Esophagus muscularis mucosa (tissue), 4 donors: ENCODE results near the gene NELFB. TPM values are rescaled to one million over a fixed set of nuclear protein-coding genes. Genes with fewer than 3 reads are reported as not detected.

Source experiments
- DNase-seq: peaks from one replicate; pipeline ENCODE4 v3.0.0-alpha.2; 2017; ENCODE audit errors: extremely low spot score
- H3K27ac ChIP-seq, 4 donors: fragments of 200-600 bp; sonication (generic); replicated peaks in 1 of 4; 1 replicate in 3 of 4; 2 replicates in 1 of 4; pipeline ENCODE4 v1.5.1; 2016 to 2019; ENCODE audit warnings: mild to moderate bottlenecking in 1 of 4
- H3K27me3 ChIP-seq, 4 donors: fragments of 200-600 bp; sonication (generic); one replicate each; pipeline versions ENCODE4 v1.5.1 to v1.6.0; 2016 to 2019
- H3K36me3 ChIP-seq, 4 donors: fragments of 200-600 bp; sonication (generic); one replicate each; pipeline ENCODE4 v1.5.1; 2016 to 2019
- H3K4me1 ChIP-seq, 4 donors: fragments of 200-600 bp; sonication (generic); one replicate each; pipeline ENCODE4 v1.5.1; 2016 to 2019
- H3K4me3 ChIP-seq, 4 donors: fragments of 200-600 bp; sonication (generic); 1 replicate in 2 of 4; 2 replicates in 2 of 4; pipeline ENCODE4 v1.5.1; 2016 to 2019; ENCODE audit warnings: mild to moderate bottlenecking in 4 of 4, moderate library complexity in 1 of 4
- H3K9me3 ChIP-seq, 4 donors: fragments of 200-600 bp; sonication (generic); 1 replicate in 3 of 4; 2 replicates in 1 of 4; pipeline ENCODE4 v1.5.1; 2016 to 2019
- EP300 ChIP-seq: sonication (generic); formaldehyde crosslinking; IDR thresholded peaks from one replicate; pipeline ENCODE4 v1.6.1; 2017; ENCODE audit warnings: antibody characterized with exemption
- POLR2A ChIP-seq: fragments of 450-650 bp; IDR thresholded peaks from one replicate; pipeline ENCODE4 v1.6.1; 2017; ENCODE audit warnings: antibody characterized with exemption, moderate library complexity, mild to moderate bottlenecking, low read depth
- POLR2AphosphoS5 ChIP-seq, 2 donors: sonication (generic); formaldehyde crosslinking; IDR thresholded peaks; one replicate each; pipeline ENCODE4 v1.6.1; 2017; ENCODE audit warnings: antibody characterized with exemption in 2 of 2
- WGBS: methylation state at CpG from one replicate; pipeline ENCODE4 v1.1.5; 2018; 5-methylcytosine and 5-hydroxymethylcytosine counted together
- intact Hi-C: fragments of 100-400 bp; cut with DNase I; formaldehyde crosslinking; loops from one replicate; pipeline ENCODE4 v1.15.1; 2023
- total RNA-seq, 4 donors: library from RNA; depleted of rRNA; stranded (reverse); fragments of >200 nt; gene quantifications; one replicate each; pipeline versions ENCODE4 v1.1.0 to v1.2.1, GENCODE V29; 2016
- TF ChIP-seq, protein P1 (sequence below), 3 experiments: fragments of 200-600 bp in 2 of 3; fragments of 450-650 bp in 1 of 3; sonication (generic) in 2 of 3; IDR thresholded peaks; one replicate each; pipeline ENCODE4 v1.5.1; 2017 to 2019; ENCODE audit warnings: antibody characterized with exemption in 3 of 3, mild to moderate bottlenecking in 2 of 3, moderate library complexity in 1 of 3

The NELFB gene
- total RNA-seq, 4 donors from 2014 or later = 26.6 to 73.2 (median 48.8) TPM

DNA sequence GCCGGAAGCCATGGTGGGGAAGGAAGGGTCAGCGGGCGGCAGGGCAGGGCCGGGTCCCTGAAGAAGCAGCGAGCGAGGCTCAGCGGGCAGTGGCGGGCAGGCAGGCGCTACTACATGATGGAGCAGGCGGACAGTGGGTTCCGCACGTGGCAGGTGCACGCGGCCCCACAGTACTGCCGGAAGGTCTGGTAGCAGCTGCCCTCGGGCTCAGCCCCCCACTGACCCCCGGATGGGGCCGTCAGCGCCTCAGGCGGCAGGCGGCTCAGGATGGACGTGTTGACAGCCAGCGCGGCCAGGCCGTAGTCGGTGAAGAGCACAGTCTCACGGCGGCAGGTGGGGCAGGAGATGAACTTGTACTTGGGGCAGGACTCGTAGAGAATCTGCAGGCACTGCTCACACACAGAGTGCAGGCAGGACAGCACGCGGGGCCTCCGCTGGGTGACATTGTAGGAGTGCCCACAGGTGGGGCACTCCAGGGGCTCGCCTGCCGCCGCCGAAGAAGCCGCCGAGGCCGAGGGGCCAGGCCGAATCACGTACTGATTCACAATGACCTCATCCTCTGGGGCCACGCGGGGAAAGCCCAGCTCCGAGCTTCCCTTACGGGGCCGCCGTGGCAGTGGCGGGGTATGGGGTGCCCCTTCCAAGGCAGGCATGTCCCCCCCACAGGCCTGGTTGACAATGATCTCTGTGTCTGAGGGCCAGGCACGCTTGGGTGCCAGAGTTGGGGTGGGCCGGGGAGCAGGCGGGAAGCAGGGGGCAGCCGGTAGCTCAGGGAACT, 34.6 kb upstream of the NELFB start:
- no peaks in the 10 kb centered on the region for H3K9me3 ChIP-seq
- H3K36me3 ChIP-seq = peaks cover 0 to 11% (median 5%) of the 10 kb centered on the region in 4 donors
- WGBS = 90% methylated on average over 31 of the region's 52 CpGs
- TF ChIP-seq POLR2AphosphoS5 (IDR thresholded peaks at IDR 0.05) (no peak), EP300 (no peak), POLR2A (no peak)
- TF ChIP-seq, protein P1, sequence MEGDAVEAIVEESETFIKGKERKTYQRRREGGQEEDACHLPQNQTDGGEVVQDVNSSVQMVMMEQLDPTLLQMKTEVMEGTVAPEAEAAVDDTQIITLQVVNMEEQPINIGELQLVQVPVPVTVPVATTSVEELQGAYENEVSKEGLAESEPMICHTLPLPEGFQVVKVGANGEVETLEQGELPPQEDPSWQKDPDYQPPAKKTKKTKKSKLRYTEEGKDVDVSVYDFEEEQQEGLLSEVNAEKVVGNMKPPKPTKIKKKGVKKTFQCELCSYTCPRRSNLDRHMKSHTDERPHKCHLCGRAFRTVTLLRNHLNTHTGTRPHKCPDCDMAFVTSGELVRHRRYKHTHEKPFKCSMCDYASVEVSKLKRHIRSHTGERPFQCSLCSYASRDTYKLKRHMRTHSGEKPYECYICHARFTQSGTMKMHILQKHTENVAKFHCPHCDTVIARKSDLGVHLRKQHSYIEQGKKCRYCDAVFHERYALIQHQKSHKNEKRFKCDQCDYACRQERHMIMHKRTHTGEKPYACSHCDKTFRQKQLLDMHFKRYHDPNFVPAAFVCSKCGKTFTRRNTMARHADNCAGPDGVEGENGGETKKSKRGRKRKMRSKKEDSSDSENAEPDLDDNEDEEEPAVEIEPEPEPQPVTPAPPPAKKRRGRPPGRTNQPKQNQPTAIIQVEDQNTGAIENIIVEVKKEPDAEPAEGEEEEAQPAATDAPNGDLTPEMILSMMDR (IDR thresholded peaks at IDR 0.05) = no peak
- peaks cover 30 to 51% (median 36%) of the 10 kb centered on the region in 4 donors for H3K4me1 ChIP-seq
- H3K27me3 ChIP-seq = no peaks in the 10 kb centered on the region
- no peak overlapping the region for H3K27ac ChIP-seq
- intact Hi-C loops = loop anchor here (2.0 to 5.0 kb wide), 2 partner anchors 20 to 33 kb away; partner anchors contain the start of genes ANAPC2, SSNA1 and TPRN
- no peak for DNase-seq
- H3K4me3 ChIP-seq = no peak overlapping the region

DNA sequence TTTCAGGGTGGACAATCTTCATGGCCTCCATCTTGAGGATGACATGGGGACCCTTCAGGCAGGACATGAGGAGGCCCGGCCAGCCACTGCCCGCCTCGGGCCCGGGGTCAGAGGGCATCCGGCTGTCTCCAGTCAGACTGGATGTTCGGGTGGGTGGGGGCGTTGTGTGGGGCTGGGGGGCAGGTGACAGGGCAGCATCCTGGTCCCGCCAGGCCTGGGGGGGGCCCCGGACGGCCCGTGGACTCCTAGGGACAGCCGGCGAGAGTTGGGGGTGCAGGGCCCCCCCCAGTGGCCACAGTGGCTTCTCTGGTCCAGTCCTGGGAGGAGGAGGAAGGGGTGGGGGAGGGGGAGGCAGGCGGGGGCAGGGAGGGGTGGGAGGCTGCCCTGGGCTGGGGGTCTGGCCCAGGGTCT, 34.0 kb upstream of the NELFB start:
- peaks cover 0 to 7% (median 3%) of the 10 kb centered on the region in 4 donors for H3K36me3 ChIP-seq
- intact Hi-C loops = loop anchor here (2.0 to 5.0 kb wide), 2 partner anchors 20 to 34 kb away; partner anchors contain the start of genes ANAPC2, SSNA1 and TPRN
- no peaks in the 10 kb centered on the region for H3K9me3 ChIP-seq
- peak overlapping the region; percentile 50 to 87 (median 80) for H3K4me3 ChIP-seq
- no CpG with 5 or more reads among the region's 14 CpGs for WGBS
- peaks cover 30 to 51% (median 36%) of the 10 kb centered on the region in 4 donors for H3K4me1 ChIP-seq
- no peak overlapping the region for H3K27ac ChIP-seq
- no peak for TF ChIP-seq POLR2AphosphoS5 (IDR thresholded peaks at IDR 0.05)
- TF ChIP-seq POLR2A = no peak
- no peak for TF ChIP-seq EP300
- TF ChIP-seq, protein P1 (IDR thresholded peaks at IDR 0.05) = no peak
- no peak for DNase-seq
- H3K27me3 ChIP-seq = no peaks in the 10 kb centered on the region

DNA sequence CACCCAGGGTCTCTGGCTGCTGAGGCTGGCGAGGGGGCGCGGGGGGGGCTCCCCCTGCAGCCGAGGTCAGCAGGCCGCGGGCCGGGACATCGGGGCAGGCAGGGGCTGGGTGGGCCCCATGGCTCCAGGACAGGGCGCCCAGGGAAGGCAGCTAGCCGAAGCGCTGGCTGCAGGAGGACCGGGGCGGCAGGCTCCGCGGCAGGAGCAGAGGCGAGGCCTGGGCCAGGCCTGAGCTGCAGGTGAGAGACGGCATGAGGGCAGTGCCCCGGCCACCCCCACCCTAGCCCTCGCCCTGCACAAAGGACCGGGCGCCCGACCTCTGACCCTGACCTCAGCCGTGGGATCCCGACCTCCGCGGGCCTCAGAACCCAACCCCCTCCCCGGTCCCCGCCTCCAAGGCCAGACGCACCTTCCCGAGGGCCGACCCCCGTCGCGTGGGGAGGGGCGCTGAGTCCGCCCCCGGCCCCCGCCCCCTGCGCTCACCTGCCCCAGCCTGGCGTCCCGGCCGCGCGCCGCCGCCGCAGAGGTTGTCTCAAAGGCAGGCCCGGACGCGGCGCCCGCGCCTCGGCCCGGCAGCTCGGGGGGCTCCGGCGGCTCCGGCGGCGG, 33.5 kb upstream of the NELFB start:
- H3K36me3 ChIP-seq = peaks cover 0 to 2% (median under 1%) of the 10 kb centered on the region in 4 donors
- peak overlapping the region; percentile 50 to 87 (median 80) for H3K4me3 ChIP-seq
- intact Hi-C loops = loop anchor here (2.0 to 5.0 kb wide), 2 partner anchors 21 to 34 kb away; partner anchors contain the start of genes ANAPC2, SSNA1 and TPRN
- peaks cover 0 to 2% (median 0%) of the 10 kb centered on the region in 4 donors for H3K27me3 ChIP-seq
- DNase-seq = no peak
- peaks cover 30 to 51% (median 36%) of the 10 kb centered on the region in 4 donors for H3K4me1 ChIP-seq
- WGBS = 0% methylated on average over 3 of the region's 61 CpGs
- H3K27ac ChIP-seq = no peak overlapping the region
- H3K9me3 ChIP-seq = no peaks in the 10 kb centered on the region
- no peak for TF ChIP-seq POLR2AphosphoS5 (IDR thresholded peaks at IDR 0.05)
- TF ChIP-seq EP300 = no peak
- TF ChIP-seq, protein P1 (IDR thresholded peaks at IDR 0.05) = no peak
- no peak for TF ChIP-seq POLR2A

DNA sequence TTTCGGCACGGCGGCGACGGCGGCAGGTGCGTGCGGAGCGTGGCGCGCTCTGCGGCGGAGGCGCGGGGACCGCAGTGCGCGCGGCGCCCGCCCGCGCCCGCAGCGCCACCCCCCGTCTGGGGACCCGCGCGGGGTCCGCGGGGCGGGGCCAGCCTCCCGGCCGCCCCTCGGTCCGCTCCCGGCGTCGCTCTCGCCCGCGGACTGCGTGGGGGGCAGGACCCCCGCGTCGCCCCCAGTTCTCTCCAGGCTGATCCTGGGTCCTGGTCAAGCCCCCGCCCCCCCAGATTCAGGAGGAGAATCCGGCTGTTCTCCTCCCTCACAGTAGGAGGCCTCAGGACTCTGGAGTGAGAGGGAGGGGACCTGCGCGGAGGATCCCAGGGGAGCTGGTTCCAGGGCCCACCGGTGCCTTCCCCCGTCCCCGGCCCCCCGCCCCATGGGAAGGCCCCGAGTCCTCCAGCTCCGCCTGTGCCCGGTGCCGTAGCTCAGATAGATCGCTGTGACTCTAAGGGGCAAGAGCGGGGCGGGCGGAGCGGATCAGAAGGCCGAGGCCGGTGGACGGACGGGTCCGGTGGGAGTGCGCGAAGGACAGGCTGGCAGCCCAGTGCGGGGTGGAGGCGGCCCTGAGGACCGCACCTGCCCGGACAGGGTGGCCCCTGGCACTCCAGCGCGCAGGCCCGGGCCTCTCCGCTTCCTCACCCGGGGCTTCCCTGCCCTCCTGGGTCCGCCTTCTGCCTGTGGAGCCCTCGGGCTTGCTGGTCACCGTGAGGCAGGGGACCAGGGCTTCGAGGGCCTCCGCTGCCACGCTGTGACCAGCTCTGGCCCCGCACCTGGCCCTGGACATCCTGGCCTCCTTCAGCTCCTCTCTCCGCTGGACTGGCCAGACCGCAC, 32.7 kb upstream of the NELFB start, which contains the start of gene RNF208:
Gene RNF208 (minus strand): TSS at position 51 of the 888 bp plus-strand sequence. CDS start 1,028 bp downstream, outside the sequence.
- Histone ChIP-seq H3K36me3 (no peaks in the 10 kb centered on the region), H3K4me3 (peak within 1 kb of the TSS; percentile 72 to 87 (median 80)), H3K9me3 (no peaks in the 10 kb centered on the region), H3K4me1 (peaks cover 31 to 47% (median 36%) of the 10 kb centered on the region in 4 donors), H3K27ac (peak within 1 kb of the TSS; percentile 91 to 94 (median 92)), H3K27me3 (peaks cover 0 to 10% (median 4%) of the 10 kb centered on the region in 4 donors)
- DNase-seq = no peak
- intact Hi-C loops = loop anchor here (5.0 kb wide), 1 partner anchor 35 kb away; the partner anchor contains the start of genes ANAPC2 and SSNA1
- TF ChIP-seq, protein P1 (IDR thresholded peaks at IDR 0.05) = no peak
- no peak for TF ChIP-seq POLR2A
- no peak for TF ChIP-seq EP300
- no peak for TF ChIP-seq POLR2AphosphoS5 (IDR thresholded peaks at IDR 0.05)
- 4% methylated on average over 24 of the region's 88 CpGs for WGBS
